T47D (cell line): ENCODE results near the gene PTPN12.
A peak's percentile ranks its signal among the peaks of the same experiment; 100 is the strongest.

Experiments used
- DNase-seq, 2 experiments: peaks; one replicate each; pipeline versions ENCODE4 v3.0.0 to v3.0.0-alpha.2; 2011 to 2012; ENCODE audit warnings: low read depth in 1 of 2, low spot score in 1 of 2
- JUND ChIP-seq: IDR thresholded peaks from 2 replicates; pipeline ENCODE4 v1.6.1; 2012; ENCODE audit warnings: low read depth
- in situ Hi-C: cut with HindIII; loops from 2 replicates; pipeline ENCODE4 v1.10.0; 2016; ENCODE audit warnings: low sequenced_read_pairs, low pct_unique_long_range_greater_than_20kb

Gene PTPN12

GRCh38 chr7:77542895-77543294 is 5.8 kb downstream of the PTPN12 start:
- TF ChIP-seq JUND, result no peak
- DNase-seq, result peak in 1 of 2 experiments; percentile 78
- in situ Hi-C loops, result no loop called here

GRCh38 chr7:77543910-77544309 is 6.8 kb downstream of the PTPN12 start:
- no peak for DNase-seq
- TF ChIP-seq JUND, result no peak
- in situ Hi-C loops, result no loop called here

GRCh38 chr7:77544518-77544917 is 7.4 kb downstream of the PTPN12 start:
- in situ Hi-C loops, result no loop called here
- no peak for TF ChIP-seq JUND
- DNase-seq, result no peak

GRCh38 chr7:77548206-77548605 is 11.1 kb downstream of the PTPN12 start:
- in situ Hi-C loops, result no loop called here
- no peak for DNase-seq
- TF ChIP-seq JUND, result no peak

- TF ChIP-seq JUND, result no peak
- no peak for DNase-seq
- in situ Hi-C loops, result no loop called here
These were observed 12.2 kb downstream of the PTPN12 start for GRCh38 chr7:77549106-77549870.

- in situ Hi-C loops, result no loop called here
- TF ChIP-seq JUND, result no peak
- DNase-seq, result no peak
These were observed 13.5 kb downstream of the PTPN12 start for GRCh38 chr7:77550586-77550985.

GRCh38 chr7:77553123-77553522 is 16.0 kb downstream of the PTPN12 start:
- no peak for TF ChIP-seq JUND
- DNase-seq, result no peak
- in situ Hi-C loops, result no loop called here

GRCh38 chr7:77558284-77558967 is 21.3 kb downstream of the PTPN12 start:
- DNase-seq, result no peak
- in situ Hi-C loops, result no loop called here

GRCh38 chr7:77561352-77561751 is 24.3 kb downstream of the PTPN12 start:
- no peak for TF ChIP-seq JUND
- in situ Hi-C loops, result no loop called here
- DNase-seq, result no peak

More at GRCh38 chr7:77558284-77558967, 21.3 kb downstream of the PTPN12 start:
- no peak for TF ChIP-seq JUND

- DNase-seq, result no peak
- in situ Hi-C loops, result no loop called here
- no peak for TF ChIP-seq JUND
These were observed 26.2 kb downstream of the PTPN12 start for GRCh38 chr7:77563275-77563674.

GRCh38 chr7:77565917-77566316 is 28.8 kb downstream of the PTPN12 start:
- no peak for DNase-seq
- no peak for TF ChIP-seq JUND
- in situ Hi-C loops, result no loop called here

GRCh38 chr7:77566421-77566820 is 29.3 kb downstream of the PTPN12 start:
- no peak for DNase-seq
- in situ Hi-C loops, result no loop called here
- TF ChIP-seq JUND, result no peak

GRCh38 chr7:77569514-77570232 is 32.6 kb downstream of the PTPN12 start:
- in situ Hi-C loops, result no loop called here
- no peak for TF ChIP-seq JUND
- no peak for DNase-seq
